K562 (cell line): ENCODE results near the gene TTC4. TPM values are rescaled to one million over a fixed set of nuclear protein-coding genes. Genes with fewer than 3 reads are reported as not detected.

Experiments used
- CBX5 ChIP-seq: IDR thresholded peaks from 2 replicates; pipeline ENCODE4 v1.6.1; 2014; ENCODE audit warnings: low read depth, borderline replicate concordance
- CREB3 ChIP-seq: fragments of 450-650 bp; conservative IDR thresholded peaks from 2 replicates; pipeline ENCODE4 v1.6.1; 2016; ENCODE audit warnings: missing genetic modification characterization, low read depth, mild to moderate bottlenecking, missing compliant biosample characterization, moderate library complexity
- DMBX1 ChIP-seq: fragments of 250-450 bp; sonication (Bioruptor Pico); IDR thresholded peaks from 2 replicates; pipeline ENCODE4 v1.8.0; 2022; ENCODE audit warnings: inconsistent platforms, mild to moderate bottlenecking, moderate library complexity, borderline replicate concordance
- ETV1 ChIP-seq: fragments of 450-650 bp; conservative IDR thresholded peaks from 2 replicates; pipeline ENCODE4 v1.6.1; 2016; ENCODE audit warnings: missing genetic modification characterization, control low read depth, low read depth, missing compliant biosample characterization
- EWSR1 ChIP-seq: fragments of 450-650 bp; IDR thresholded peaks from 2 replicates; pipeline ENCODE4 v1.6.1; 2018; ENCODE audit warnings: borderline replicate concordance, mild to moderate bottlenecking, low read depth, moderate library complexity; ENCODE audit not compliant: partially characterized antibody
- FOSL1 ChIP-seq: fragments of 200-800 bp; sonication (Bioruptor generic); conservative IDR thresholded peaks from 2 replicates; pipeline ENCODE4 v1.6.1; 2016; ENCODE audit warnings: missing genetic modification characterization, missing compliant biosample characterization
- HNRNPH1 ChIP-seq: fragments of 200-400 bp; formaldehyde crosslinking; optimal IDR thresholded peaks from 2 replicates; pipeline ENCODE3; 2017; ENCODE audit warnings: low read depth, mild to moderate bottlenecking, low read length, moderate library complexity
- NCOA6 ChIP-seq: fragments of 450-650 bp; IDR thresholded peaks from 2 replicates; pipeline ENCODE4 v1.6.1; 2017; ENCODE audit warnings: mild to moderate bottlenecking
- NCOR1 ChIP-seq: fragments of 450-650 bp; IDR thresholded peaks from 2 replicates; pipeline ENCODE4 v1.6.1; 2016; ENCODE audit warnings: mild to moderate bottlenecking, moderate library complexity
- NFYB ChIP-seq: IDR thresholded peaks from 2 replicates; pipeline ENCODE4 v1.6.1; 2011; ENCODE audit warnings: mild to moderate bottlenecking, moderate library complexity; ENCODE audit not compliant: insufficient read length; ENCODE audit errors: extremely low read depth
- NRF1 ChIP-seq, 2 experiments: fragments of 450-650 bp; IDR thresholded peaks in 1 of 2; conservative IDR thresholded peaks in 1 of 2; 2 replicates each; pipeline ENCODE4 v1.6.1; 2014; ENCODE audit warnings: mild to moderate bottlenecking in 2 of 2
- PATZ1 ChIP-seq: fragments of 250-450 bp; sonication (Bioruptor Pico); IDR thresholded peaks from 2 replicates; pipeline ENCODE4 v1.5.0; 2020; ENCODE audit warnings: mild to moderate bottlenecking, borderline replicate concordance
- PKNOX1 ChIP-seq: fragments of 450-650 bp; IDR thresholded peaks from 2 replicates; pipeline ENCODE4 v1.6.1; 2016
- SAFB2 ChIP-seq: fragments of 200-400 bp; formaldehyde crosslinking; IDR thresholded peaks from 2 replicates; pipeline ENCODE4 v1.6.1; 2018; ENCODE audit warnings: borderline replicate concordance, low read length, low read depth, moderate library complexity; ENCODE audit not compliant: severe bottlenecking
- SMARCB1 ChIP-seq: IDR thresholded peaks from 2 replicates; pipeline ENCODE4 v1.6.1; 2011; ENCODE audit warnings: improper control_type of control experiment, low read depth; ENCODE audit not compliant: insufficient read length
- STAT6 ChIP-seq: sonication (generic); formaldehyde crosslinking; IDR thresholded peaks from 2 replicates; pipeline ENCODE4 v1.8.1; 2023; ENCODE audit warnings: mild to moderate bottlenecking, missing genetic modification reagents
- TCF15 ChIP-seq: fragments of 250-450 bp; sonication (Bioruptor Pico); IDR thresholded peaks from 2 replicates; pipeline ENCODE4 v1.8.0; 2022; ENCODE audit warnings: moderate library complexity, mild to moderate bottlenecking, inconsistent platforms
- TEAD1 ChIP-seq, 2 experiments: fragments of 450-650 bp in 1 of 2; sonication (generic) in 1 of 2; formaldehyde crosslinking; IDR thresholded peaks; 2 replicates each; pipeline versions ENCODE4 v1.4.0 to v1.8.0; 2020 to 2022; ENCODE audit warnings: mild to moderate bottlenecking in 2 of 2, missing genetic modification reagents in 1 of 2
- ZNF707 ChIP-seq: fragments of 250-450 bp; sonication (Bioruptor Pico); conservative IDR thresholded peaks from 2 replicates; pipeline ENCODE4 v1.8.0; 2022; ENCODE audit warnings: inconsistent platforms, mild to moderate bottlenecking, moderate library complexity
- ZNF76 ChIP-seq: fragments of 250-450 bp; sonication (Bioruptor Pico); IDR thresholded peaks from 2 replicates; pipeline ENCODE4 v1.4.0; 2020; ENCODE audit warnings: mild to moderate bottlenecking, moderate library complexity, borderline replicate concordance
- polyA plus RNA-seq, 8 experiments: library from polyadenylated mRNA; depleted of rRNA in 4 of 8; stranded (reverse) in 5 of 8; unstranded in 3 of 8; fragments of >200 nt; fragmentation: Nextera tagmentation in 2 of 8; fragmentation: Illumina TruSeq in 1 of 8; extraction: Ambion mirVana in 2 of 8; extraction: Trizol in 1 of 8; gene quantifications; 2 replicates each; pipeline versions ENCODE4 v1.2.1 to v1.2.3, GENCODE V29; 2011 to 2014; ENCODE audit warnings: inconsistent platforms in 1 of 8, missing spikeins in 1 of 8
- total RNA-seq, 7 experiments: library from RNA; depleted of rRNA in 6 of 7; stranded (reverse); fragments of >200 nt in 6 of 7; fragmentation: Illumina TruSeq in 2 of 7; extraction: Trizol in 2 of 7; gene quantifications; 2 replicates each; pipeline versions ENCODE4 v1.2.1 to v1.2.3, GENCODE V29; 2011 to 2021; ENCODE audit warnings: low replicate concordance in 1 of 7

Gene TTC4
- total and polyA plus RNA-seq, 9 of the 15 experiments (the other 6 are each of a cell fraction or from before 2014, with no cell fraction given): 36.3 to 111 (median 54.1) TPM

GRCh38 chr1:54764133-54764921 lies 48.7 kb downstream of the TTC4 start, which contains the start of gene PARS2 (continued):
- no peak for TF ChIP-seq STAT6 (CRISPR knock-in tag)
- TF ChIP-seq NCOR1: no peak
- peak in 1 of 2 experiments; percentile 34; a peak in 1 of 4 replicates for TF ChIP-seq TEAD1 (CRISPR knock-in tag; IDR thresholded peaks at IDR 0.05)
- TF ChIP-seq PATZ1 (CRISPR knock-in tag): no peak
- peak; percentile 87 for TF ChIP-seq ETV1
- TF ChIP-seq CBX5: no peak
- TF ChIP-seq FOSL1 (tag): peak; percentile 38; the same call in 1 of the 2 replicates
- TF ChIP-seq DMBX1 (CRISPR knock-in tag): no peak; the same call in 1 of the 2 replicates
- TF ChIP-seq CREB3: no peak
- TF ChIP-seq PKNOX1: peak; percentile 81
- no peak for TF ChIP-seq TCF15
- no peak for TF ChIP-seq NCOA6
- no peak for TF ChIP-seq HNRNPH1
- no peak for TF ChIP-seq SMARCB1
- TF ChIP-seq NRF1 (conservative IDR thresholded peaks at IDR 0.05 in 1 of 2, IDR thresholded peaks at IDR 0.05 in 1 of 2): peak; percentile 94 to 95
- TF ChIP-seq EWSR1: no peak
- no peak for TF ChIP-seq ZNF707 (CRISPR knock-in tag)
- 0 out of 2 replicates have a peak, but pooled peaks have one; percentile 56 for TF ChIP-seq ZNF76
- TF ChIP-seq SAFB2: no peak
- peak; percentile 94 for TF ChIP-seq NFYB
